Mesothelial cell of epicardium (in vitro differentiated cells): Measurements from ENCODE around the gene ACHE. TPM values are rescaled to one million over a fixed set of nuclear protein-coding genes. Genes with fewer than 3 reads are reported as not detected.
"Not testable (repeated sequence)": the region's sequence is repeated elsewhere in the genome, so short reads cannot be mapped to it uniquely, and the experiment has no call there.

ENCODE experiments used
- DNase-seq, 2 experiments: peaks; one replicate each; pipeline ENCODE4 v3.0.0; 2021; ENCODE audit warnings: low spot score in 2 of 2; ENCODE audit not compliant: unreplicated experiment in 2 of 2
- H3K27ac Mint-ChIP-seq: 2 replicates; pipeline ENCODE4 v1.8.0; 2021; ENCODE audit warnings: mixed read lengths
- H3K27me3 Mint-ChIP-seq: 2 replicates; pipeline ENCODE4 v1.8.0; 2021; ENCODE audit warnings: low read depth, mixed read lengths
- H3K36me3 Mint-ChIP-seq: 2 replicates; pipeline ENCODE4 v1.8.0; 2021; ENCODE audit warnings: mixed read lengths
- H3K4me1 Mint-ChIP-seq: 2 replicates; pipeline ENCODE4 v1.8.0; 2021; ENCODE audit warnings: mixed read lengths
- H3K4me3 Mint-ChIP-seq: 2 replicates; pipeline ENCODE4 v1.8.0; 2021; ENCODE audit warnings: mild to moderate bottlenecking, moderate library complexity, mixed read lengths
- H3K9me3 Mint-ChIP-seq: 2 replicates; pipeline ENCODE4 v1.8.0; 2021; ENCODE audit warnings: mixed read lengths
- CTCF ChIP-seq: fragments of 200-600 bp; sonication (generic); IDR thresholded peaks from one replicate; pipeline ENCODE4 v1.5.0; 2021; ENCODE audit warnings: antibody characterized with exemption; ENCODE audit not compliant: unreplicated experiment
- total RNA-seq: library from RNA; stranded (reverse); gene quantifications from 3 replicates; pipeline ENCODE4 v1.2.1, GENCODE V29; 2021

Gene ACHE
- total RNA-seq, 1 donor from 2014 or later, result 9.6 TPM

- H3K27me3 Mint-ChIP-seq, result no peaks in the 10 kb centered on the region
- DNase-seq, result no peak
- no peak overlapping the region for H3K4me3 Mint-ChIP-seq
- TF ChIP-seq CTCF, result no peak
- no peaks in the 10 kb centered on the region for H3K36me3 Mint-ChIP-seq
- H3K27ac Mint-ChIP-seq, result no peak overlapping the region
- H3K4me1 Mint-ChIP-seq, result peaks cover 3% of the 10 kb centered on the region
- peaks cover 5% of the 10 kb centered on the region for H3K9me3 Mint-ChIP-seq
Observed at GRCh38 chr7:100911484-100911883, 15.8 kb upstream of the ACHE start.

- H3K36me3 Mint-ChIP-seq, H3K9me3 Mint-ChIP-seq, H3K27ac Mint-ChIP-seq, DNase-seq, H3K4me1 Mint-ChIP-seq, H3K27me3 Mint-ChIP-seq, H3K4me3 Mint-ChIP-seq: not testable (repeated sequence)
Observed at GRCh38 chr7:100910443-100910842, 14.8 kb upstream of the ACHE start.

- Mint-ChIP-seq H3K4me1 (no peaks in the 10 kb centered on the region), H3K27ac (no peak overlapping the region), H3K9me3 (peaks cover 5% of the 10 kb centered on the region), H3K36me3 (no peaks in the 10 kb centered on the region), H3K4me3 (no peak overlapping the region), H3K27me3 (no peaks in the 10 kb centered on the region)
- no peak for DNase-seq
- TF ChIP-seq CTCF, result no peak
Observed at GRCh38 chr7:100908512-100908911, 12.8 kb upstream of the ACHE start.

- H3K27ac Mint-ChIP-seq, result no peak overlapping the region
- H3K9me3 Mint-ChIP-seq, result no peaks in the 10 kb centered on the region
- DNase-seq, result no peak
- no peaks in the 10 kb centered on the region for H3K36me3 Mint-ChIP-seq
- no peak for TF ChIP-seq CTCF
- H3K27me3 Mint-ChIP-seq, result peaks cover 9% of the 10 kb centered on the region
- no peak overlapping the region for H3K4me3 Mint-ChIP-seq
- H3K4me1 Mint-ChIP-seq, result no peaks in the 10 kb centered on the region
Observed at GRCh38 chr7:100902638-100903037, 7.0 kb upstream of the ACHE start.

GRCh38 chr7:100901921-100902332 is 6.2 kb upstream of the ACHE start:
- DNase-seq, result no peak
- peaks cover 2% of the 10 kb centered on the region for H3K4me1 Mint-ChIP-seq
- no peak overlapping the region for H3K27ac Mint-ChIP-seq
- no peak for TF ChIP-seq CTCF
- no peak overlapping the region for H3K4me3 Mint-ChIP-seq
- no peaks in the 10 kb centered on the region for H3K36me3 Mint-ChIP-seq
- no peaks in the 10 kb centered on the region for H3K9me3 Mint-ChIP-seq
- H3K27me3 Mint-ChIP-seq, result peaks cover 14% of the 10 kb centered on the region

- no peak for TF ChIP-seq CTCF
- Mint-ChIP-seq H3K27me3 (peaks cover 20% of the 10 kb centered on the region), H3K9me3 (no peaks in the 10 kb centered on the region), H3K36me3 (no peaks in the 10 kb centered on the region), H3K4me3 (no peak overlapping the region), H3K4me1 (peaks cover 7% of the 10 kb centered on the region), H3K27ac (no peak overlapping the region)
- no peak for DNase-seq
Observed at GRCh38 chr7:100900978-100901377, 5.3 kb upstream of the ACHE start.
